ENCODE data around the gene PLEKHG7. TPM values are rescaled to one million over a fixed set of nuclear protein-coding genes. Genes with fewer than 3 reads are reported as not detected.
"Not testable (repeated sequence)": the region's sequence is repeated elsewhere in the genome, so short reads cannot be mapped to it uniquely, and the experiment has no call there.

PLEKHG7 gene
- total RNA-seq, 2 donors from 2014 or later: not detected

DNA sequence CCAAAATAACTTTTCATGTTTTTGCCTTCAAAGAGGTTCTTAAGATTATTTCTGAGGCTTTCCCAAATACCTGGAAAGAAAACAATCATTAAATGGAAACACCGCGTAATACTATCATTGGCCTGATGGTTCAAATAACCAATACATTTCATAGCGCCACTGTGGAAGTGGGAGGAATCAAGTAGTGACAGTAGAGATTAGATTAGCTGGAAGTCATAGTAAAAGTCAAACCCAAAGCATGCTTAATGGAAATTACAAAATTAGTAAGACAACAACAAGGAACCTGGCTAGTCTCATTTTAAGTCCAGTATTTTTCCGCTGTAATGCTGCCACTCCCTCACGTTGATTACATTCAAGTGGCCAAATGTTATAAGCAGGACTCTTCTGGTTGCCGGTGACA lies 41.5 kb upstream of the PLEKHG7 start:
- Mint-ChIP-seq H3K27me3 (ENCODE audit: insufficient read depth) (no peaks in the 10 kb centered on the region), H3K36me3 (ENCODE audit: low read depth) (no peaks in the 10 kb centered on the region), H3K27ac (no peak overlapping the region), H3K4me3 (no peak overlapping the region), H3K4me1 (peaks cover under 1% of the 10 kb centered on the region), H3K9me3 (no peaks in the 10 kb centered on the region)
- TF ChIP-seq, protein P1, sequence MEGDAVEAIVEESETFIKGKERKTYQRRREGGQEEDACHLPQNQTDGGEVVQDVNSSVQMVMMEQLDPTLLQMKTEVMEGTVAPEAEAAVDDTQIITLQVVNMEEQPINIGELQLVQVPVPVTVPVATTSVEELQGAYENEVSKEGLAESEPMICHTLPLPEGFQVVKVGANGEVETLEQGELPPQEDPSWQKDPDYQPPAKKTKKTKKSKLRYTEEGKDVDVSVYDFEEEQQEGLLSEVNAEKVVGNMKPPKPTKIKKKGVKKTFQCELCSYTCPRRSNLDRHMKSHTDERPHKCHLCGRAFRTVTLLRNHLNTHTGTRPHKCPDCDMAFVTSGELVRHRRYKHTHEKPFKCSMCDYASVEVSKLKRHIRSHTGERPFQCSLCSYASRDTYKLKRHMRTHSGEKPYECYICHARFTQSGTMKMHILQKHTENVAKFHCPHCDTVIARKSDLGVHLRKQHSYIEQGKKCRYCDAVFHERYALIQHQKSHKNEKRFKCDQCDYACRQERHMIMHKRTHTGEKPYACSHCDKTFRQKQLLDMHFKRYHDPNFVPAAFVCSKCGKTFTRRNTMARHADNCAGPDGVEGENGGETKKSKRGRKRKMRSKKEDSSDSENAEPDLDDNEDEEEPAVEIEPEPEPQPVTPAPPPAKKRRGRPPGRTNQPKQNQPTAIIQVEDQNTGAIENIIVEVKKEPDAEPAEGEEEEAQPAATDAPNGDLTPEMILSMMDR (conservative IDR thresholded peaks at IDR 0.05): no peak
- WGBS, 2 experiments (ENCODE audit: insufficient coverage in 1 of 2, insufficient read length in 1 of 2): 97 to 100% methylated on average over 2 to 6 of the region's 6 CpGs
- H3K27me3 ChIP-seq (ENCODE audit: control insufficient read depth, insufficient read depth, low read length, poor library complexity, severe bottlenecking): no peaks in the 10 kb centered on the region
- no peak overlapping the region for H3K4me3 ChIP-seq (ENCODE audit: low read length)
- DNase-seq: no peak
- H3K9me3 ChIP-seq (ENCODE audit: control insufficient read depth, low read length): no peaks in the 10 kb centered on the region
- no peak overlapping the region for H3K9ac ChIP-seq (ENCODE audit: extremely low read depth, low read length, poor library complexity, severe bottlenecking)
- H3K4me1 ChIP-seq (ENCODE audit: control insufficient read depth, insufficient read depth, low read length): no peaks in the 10 kb centered on the region
- H3K27ac ChIP-seq (ENCODE audit: low read depth, low read length): no peak overlapping the region
- no peaks in the 10 kb centered on the region for H3K36me3 ChIP-seq (ENCODE audit: control insufficient read depth, insufficient read depth, low read length)

DNA sequence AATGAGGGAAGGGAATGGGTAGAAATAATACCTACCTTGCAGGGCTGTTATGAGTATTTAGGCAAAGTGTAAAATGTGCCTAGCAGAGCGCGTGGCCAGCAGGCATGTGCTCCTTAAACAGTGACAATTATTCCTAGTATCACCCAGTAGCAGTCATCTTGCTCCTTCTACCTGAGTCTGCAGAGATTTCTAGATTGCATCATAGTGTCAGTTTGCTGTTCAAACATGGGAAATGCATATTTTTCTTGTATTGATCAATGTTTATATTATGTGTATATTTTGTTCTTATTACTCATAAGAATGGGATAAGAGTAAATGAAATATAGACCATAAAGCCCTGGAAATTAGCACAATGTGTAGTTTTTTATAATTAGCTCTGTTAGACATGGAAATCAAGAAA lies 37.3 kb upstream of the PLEKHG7 start:
- Histone ChIP-seq H3K9me3 (ENCODE audit: control insufficient read depth, low read length) (no peaks in the 10 kb centered on the region), H3K4me1 (ENCODE audit: control insufficient read depth, insufficient read depth, low read length) (no peaks in the 10 kb centered on the region), H3K9ac (ENCODE audit: extremely low read depth, low read length, poor library complexity, severe bottlenecking) (no peak overlapping the region), H3K27ac (ENCODE audit: low read depth, low read length) (no peak overlapping the region), H3K36me3 (ENCODE audit: control insufficient read depth, insufficient read depth, low read length) (no peaks in the 10 kb centered on the region), H3K27me3 (ENCODE audit: control insufficient read depth, insufficient read depth, low read length, poor library complexity, severe bottlenecking) (no peaks in the 10 kb centered on the region), H3K4me3 (ENCODE audit: low read length) (no peak overlapping the region)
- Mint-ChIP-seq H3K36me3 (ENCODE audit: low read depth) (no peaks in the 10 kb centered on the region), H3K4me1 (no peaks in the 10 kb centered on the region), H3K9me3 (no peaks in the 10 kb centered on the region), H3K27ac (no peak overlapping the region), H3K4me3 (no peak overlapping the region), H3K27me3 (ENCODE audit: insufficient read depth) (no peaks in the 10 kb centered on the region)
- WGBS, 2 experiments (ENCODE audit: insufficient coverage in 1 of 2, insufficient read length in 1 of 2): 100% methylated on average over 2 of the region's 2 CpGs
- no peak for DNase-seq
- TF ChIP-seq, protein P1 (conservative IDR thresholded peaks at IDR 0.05): no peak

DNA sequence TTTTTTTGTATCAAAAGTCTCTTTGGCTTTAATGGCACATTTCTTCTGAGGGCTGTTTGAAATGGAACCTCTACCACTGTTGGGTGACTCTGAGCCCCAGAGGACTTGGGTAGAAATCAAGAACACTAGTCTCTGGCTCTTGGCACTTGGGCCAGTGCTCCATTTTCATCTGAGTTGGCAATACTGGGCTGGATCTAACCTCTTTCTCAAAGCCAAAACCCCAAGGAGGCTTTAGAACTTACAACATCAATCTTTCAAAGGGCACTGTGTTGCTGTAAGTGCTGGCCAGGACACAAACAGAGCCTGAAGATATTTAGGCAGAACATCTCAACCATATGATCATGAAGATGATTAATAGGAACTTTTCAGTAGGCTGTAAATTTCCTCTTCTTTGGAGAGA lies 34.0 kb upstream of the PLEKHG7 start:
- no peak overlapping the region for H3K27ac ChIP-seq (ENCODE audit: low read depth, low read length)
- no peaks in the 10 kb centered on the region for H3K9me3 ChIP-seq (ENCODE audit: control insufficient read depth, low read length)
- H3K9ac ChIP-seq (ENCODE audit: extremely low read depth, low read length, poor library complexity, severe bottlenecking): no peak overlapping the region
- H3K36me3 Mint-ChIP-seq (ENCODE audit: low read depth): no peaks in the 10 kb centered on the region
- H3K27me3 Mint-ChIP-seq (ENCODE audit: insufficient read depth): no peaks in the 10 kb centered on the region
- H3K4me3 ChIP-seq (ENCODE audit: low read length): no peak overlapping the region
- no peaks in the 10 kb centered on the region for H3K36me3 ChIP-seq (ENCODE audit: control insufficient read depth, insufficient read depth, low read length)
- TF ChIP-seq, protein P1 (conservative IDR thresholded peaks at IDR 0.05): no peak
- no peaks in the 10 kb centered on the region for H3K4me1 Mint-ChIP-seq
- no peaks in the 10 kb centered on the region for H3K27me3 ChIP-seq (ENCODE audit: control insufficient read depth, insufficient read depth, low read length, poor library complexity, severe bottlenecking)
- H3K4me3 Mint-ChIP-seq: no peak overlapping the region
- peaks cover 8% of the 10 kb centered on the region for H3K9me3 Mint-ChIP-seq
- H3K27ac Mint-ChIP-seq: no peak overlapping the region
- H3K4me1 ChIP-seq (ENCODE audit: control insufficient read depth, insufficient read depth, low read length): no peaks in the 10 kb centered on the region
- no peak for DNase-seq

DNA sequence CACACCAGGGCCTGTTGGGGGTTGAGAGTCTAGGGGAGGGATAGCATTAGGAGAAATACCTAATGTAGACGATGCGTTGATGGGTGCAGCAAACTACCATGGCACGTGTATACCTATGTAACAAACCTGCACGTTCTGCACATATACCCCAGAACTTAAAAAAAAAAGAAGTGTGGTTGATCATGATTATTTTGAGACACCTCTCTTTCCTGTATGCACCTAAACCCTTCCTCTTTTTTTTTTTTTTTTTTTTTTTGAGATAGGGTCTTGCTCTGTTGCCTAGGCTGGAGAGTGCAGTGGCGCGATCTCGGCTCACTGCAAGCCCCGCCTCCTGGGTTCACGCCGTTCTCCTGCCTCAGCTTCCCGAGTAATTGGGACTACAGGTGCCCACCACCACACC lies 31.3 kb upstream of the PLEKHG7 start:
- not testable (repeated sequence) for H3K27me3 Mint-ChIP-seq (ENCODE audit: insufficient read depth); H3K27ac ChIP-seq (ENCODE audit: low read depth, low read length); H3K27ac Mint-ChIP-seq; H3K4me1 ChIP-seq (ENCODE audit: control insufficient read depth, insufficient read depth, low read length); H3K36me3 Mint-ChIP-seq (ENCODE audit: low read depth); H3K4me3 Mint-ChIP-seq; DNase-seq; H3K4me3 ChIP-seq (ENCODE audit: low read length); H3K9me3 Mint-ChIP-seq; H3K9me3 ChIP-seq (ENCODE audit: control insufficient read depth, low read length); H3K36me3 ChIP-seq (ENCODE audit: control insufficient read depth, insufficient read depth, low read length); H3K4me1 Mint-ChIP-seq; H3K9ac ChIP-seq (ENCODE audit: extremely low read depth, low read length, poor library complexity, severe bottlenecking); H3K27me3 ChIP-seq (ENCODE audit: control insufficient read depth, insufficient read depth, low read length, poor library complexity, severe bottlenecking)
- WGBS, 2 experiments (ENCODE audit: insufficient coverage in 1 of 2, insufficient read length in 1 of 2): 95 to 96% methylated on average over 6 to 9 of the region's 11 CpGs
